Measurements from ENCODE around the gene MAD1L1.

Gene MAD1L1

GRCh38 chr7:2219136-2219535 is 13.6 kb downstream of the MAD1L1 start:
- DNase-seq (ENCODE audit: low read depth in 3 of 3): no peak

- no peak for DNase-seq (ENCODE audit: low read depth in 3 of 3)
These were observed 14.3 kb downstream of the MAD1L1 start for GRCh38 chr7:2218444-2218785.

DNA sequence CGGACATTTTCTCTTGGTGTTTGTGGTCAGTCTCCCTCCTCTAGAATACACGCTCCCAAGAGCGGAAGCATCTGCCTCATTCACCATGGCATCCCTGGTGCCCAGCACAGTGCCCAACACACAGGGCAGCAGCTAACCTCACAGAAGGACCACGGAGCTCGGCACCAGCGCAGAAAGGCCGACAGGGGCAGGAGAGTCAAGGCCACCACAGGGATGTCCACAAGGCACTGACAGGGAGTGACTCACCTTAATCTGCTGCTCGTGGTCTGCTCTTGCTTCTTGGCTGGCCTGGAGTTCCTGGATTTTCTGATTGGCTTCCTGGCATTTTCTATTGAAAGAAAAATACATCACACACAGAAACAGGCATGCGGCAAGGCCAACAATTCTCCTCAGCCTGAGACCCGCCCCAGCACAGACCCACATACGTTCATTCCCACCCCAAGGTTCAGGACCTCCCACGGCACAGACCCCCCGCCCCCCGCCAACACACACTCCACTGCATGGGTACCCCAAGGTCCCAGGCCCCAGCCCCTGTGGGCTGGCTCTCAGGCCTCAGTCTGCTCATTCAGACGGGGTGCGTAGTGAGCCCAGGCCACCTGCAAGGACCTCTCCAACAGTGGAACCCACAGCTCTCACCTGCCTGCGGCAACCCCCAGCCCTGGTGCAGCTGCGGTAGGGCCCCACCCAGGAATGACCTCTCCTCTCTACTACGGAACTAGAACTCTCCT is 14.9 kb downstream of the MAD1L1 start:
- DNase-seq (ENCODE audit: low read depth in 3 of 3): no peak

GRCh38 chr7:2217206-2217605 is 15.5 kb downstream of the MAD1L1 start:
- no peak for DNase-seq (ENCODE audit: low read depth in 3 of 3)

DNA sequence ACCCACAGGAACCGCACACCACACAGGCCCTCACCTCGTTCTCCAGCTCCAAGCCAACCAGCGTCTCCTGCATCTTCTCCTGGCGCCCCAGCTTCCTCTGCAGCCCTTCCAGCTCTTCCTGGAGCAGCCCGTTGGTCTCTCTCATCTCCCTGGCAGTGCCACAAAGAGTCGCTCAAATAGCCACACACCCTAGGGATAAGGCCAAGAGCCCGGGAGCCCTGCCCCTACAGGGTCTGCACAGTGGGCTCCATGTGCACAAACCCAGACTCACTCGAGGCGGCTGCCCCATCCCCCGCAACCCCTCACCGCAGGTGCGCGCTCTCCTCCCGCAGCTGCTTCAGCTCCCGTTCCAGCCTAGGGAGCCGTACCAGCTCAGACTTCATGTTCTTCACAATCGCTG is 16.9 kb downstream of the MAD1L1 start:
- DNase-seq (ENCODE audit: low read depth in 3 of 3): no peak

- no peak for DNase-seq (ENCODE audit: low read depth in 3 of 3)
These were observed 18.1 kb downstream of the MAD1L1 start for GRCh38 chr7:2214636-2215035.

GRCh38 chr7:2213551-2214215 is 19.1 kb downstream of the MAD1L1 start:
- DNase-seq (ENCODE audit: low read depth in 3 of 3): no peak

GRCh38 chr7:2212906-2213305 is 19.8 kb downstream of the MAD1L1 start:
- no peak for DNase-seq (ENCODE audit: low read depth in 3 of 3)

DNA sequence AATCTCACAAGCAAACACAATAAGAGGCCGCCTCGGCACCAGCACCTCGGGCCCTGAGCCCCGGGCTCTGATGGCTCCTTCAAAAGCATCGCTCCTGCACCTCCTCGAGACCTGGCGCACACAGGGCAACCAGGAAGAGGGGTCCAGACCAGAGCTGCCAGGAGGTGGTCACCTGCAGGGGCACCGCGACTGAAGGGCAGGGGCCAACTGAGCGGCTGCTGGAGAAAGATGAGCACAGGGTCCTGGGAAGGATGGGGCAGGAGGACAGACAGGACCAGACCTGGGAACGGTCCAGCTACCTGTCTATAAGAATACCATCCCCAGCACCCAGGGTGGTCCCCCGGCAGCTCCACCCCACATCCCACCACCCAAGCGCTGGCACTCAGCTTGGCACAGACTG is 20.8 kb downstream of the MAD1L1 start:
- DNase-seq (ENCODE audit: low read depth in 3 of 3): no peak

DNA sequence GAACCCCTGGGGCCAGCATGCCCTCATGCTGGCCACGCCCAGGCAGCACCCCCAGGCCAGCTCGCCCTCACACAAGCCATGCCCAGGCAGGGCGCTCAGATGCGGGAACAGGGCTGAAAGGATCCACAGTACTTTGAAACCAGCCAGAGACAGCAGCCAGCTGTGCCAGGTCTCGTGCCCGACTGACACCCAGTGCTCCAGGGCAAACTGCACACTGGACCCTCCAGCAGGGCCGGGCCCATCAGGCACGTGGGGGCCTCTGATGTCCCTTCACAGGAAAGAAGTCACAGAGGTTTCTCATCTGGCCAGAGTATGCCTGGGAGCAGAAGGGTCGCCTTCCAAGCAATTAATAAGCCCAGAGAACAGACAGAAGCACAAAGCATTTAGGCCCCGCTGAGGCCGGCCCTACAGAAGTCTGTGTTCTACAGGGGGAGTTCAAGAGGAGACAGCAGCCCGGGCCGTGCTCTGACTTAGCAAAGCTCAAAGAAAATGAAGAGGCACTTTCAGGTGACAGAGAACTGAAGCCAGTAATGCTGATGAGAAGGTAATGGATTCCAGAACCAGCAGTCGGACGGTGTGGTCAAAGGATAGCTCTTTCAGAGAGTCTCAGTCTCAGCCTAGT is 21.4 kb downstream of the MAD1L1 start:
- no peak for DNase-seq (ENCODE audit: low read depth in 3 of 3)

- no peak for DNase-seq (ENCODE audit: low read depth in 3 of 3)
These were observed 22.0 kb downstream of the MAD1L1 start for GRCh38 chr7:2210551-2211258.

GRCh38 chr7:2209961-2210323 is 22.8 kb downstream of the MAD1L1 start:
- no peak for DNase-seq (ENCODE audit: low read depth in 3 of 3)

GRCh38 chr7:2209146-2209960 is 23.4 kb downstream of the MAD1L1 start:
- peak in 1 of 3 experiments; percentile 14 for DNase-seq (ENCODE audit: low read depth in 3 of 3)

- DNase-seq (ENCODE audit: low read depth in 3 of 3): no peak
These were observed 24.0 kb downstream of the MAD1L1 start for GRCh38 chr7:2208712-2209111.

- DNase-seq (ENCODE audit: low read depth in 3 of 3): no peak
These were observed 27.5 kb downstream of the MAD1L1 start for GRCh38 chr7:2205036-2205780.

DNA sequence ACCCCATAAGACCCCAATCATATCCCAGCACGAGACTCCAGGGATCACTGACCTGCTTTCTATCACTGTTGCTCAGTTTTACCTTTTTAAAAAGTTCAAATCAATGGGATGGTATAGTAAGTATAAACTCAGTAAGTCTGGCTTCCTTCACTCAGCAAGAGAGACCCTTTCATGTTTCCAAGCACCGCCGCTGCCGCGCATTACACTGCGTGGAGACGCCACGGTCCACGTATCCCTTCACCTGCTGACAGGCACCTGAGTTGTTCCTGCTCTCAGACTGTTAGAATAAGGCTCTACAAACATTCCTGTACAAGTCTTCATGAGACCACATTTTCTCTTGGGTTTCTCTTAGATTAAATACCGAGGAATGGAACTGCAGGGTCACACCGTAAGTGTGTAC is 28.3 kb downstream of the MAD1L1 start:
- no peak for DNase-seq (ENCODE audit: low read depth in 3 of 3)

DNA sequence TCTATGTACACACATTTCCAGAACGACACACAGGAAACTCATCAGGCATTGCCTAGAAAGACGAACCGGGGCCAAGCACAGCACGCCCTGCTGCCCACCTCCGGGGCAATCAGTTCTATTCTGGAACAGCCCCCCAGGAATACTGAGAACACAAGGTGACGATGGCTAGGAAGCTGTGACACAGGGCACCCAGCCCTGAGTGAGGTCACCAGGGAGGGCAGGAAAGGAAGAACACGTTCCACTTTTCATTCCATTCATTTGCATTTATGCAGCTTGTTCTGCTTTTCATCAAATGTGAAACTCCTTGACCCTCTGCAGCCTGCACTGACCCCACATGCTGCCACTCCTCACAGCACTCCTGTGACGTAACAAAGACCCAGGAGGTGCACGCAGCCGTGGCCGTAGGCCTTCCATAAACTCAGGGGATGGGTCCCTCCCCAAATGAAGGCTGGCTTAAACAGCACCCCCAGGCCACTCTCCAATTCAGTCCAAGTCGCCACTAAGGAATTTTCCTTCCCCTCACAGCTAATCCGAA is 28.9 kb downstream of the MAD1L1 start:
- DNase-seq (ENCODE audit: low read depth in 3 of 3): no peak

- no peak for DNase-seq (ENCODE audit: low read depth in 3 of 3)
These were observed 29.6 kb downstream of the MAD1L1 start for GRCh38 chr7:2202901-2203765.

- no peak for DNase-seq (ENCODE audit: low read depth in 3 of 3)
These were observed 30.4 kb downstream of the MAD1L1 start for GRCh38 chr7:2202361-2202761.
